GM18868 (cell line): ENCODE data around the gene WDR55.
A peak's percentile ranks its signal among the peaks of the same experiment; 100 is the strongest.
"Not testable (repeated sequence)": the region's sequence is repeated elsewhere in the genome, so short reads cannot be mapped to it uniquely, and the experiment has no call there.

Experiments used
- ATAC-seq: cut with Tn5 transposase; IDR thresholded peaks from one replicate; pipeline ENCODE4 v1.9.1; 2021; ENCODE audit warnings: mild to moderate bottlenecking, moderate library complexity; ENCODE audit not compliant: unreplicated experiment

The WDR55 gene

DNA sequence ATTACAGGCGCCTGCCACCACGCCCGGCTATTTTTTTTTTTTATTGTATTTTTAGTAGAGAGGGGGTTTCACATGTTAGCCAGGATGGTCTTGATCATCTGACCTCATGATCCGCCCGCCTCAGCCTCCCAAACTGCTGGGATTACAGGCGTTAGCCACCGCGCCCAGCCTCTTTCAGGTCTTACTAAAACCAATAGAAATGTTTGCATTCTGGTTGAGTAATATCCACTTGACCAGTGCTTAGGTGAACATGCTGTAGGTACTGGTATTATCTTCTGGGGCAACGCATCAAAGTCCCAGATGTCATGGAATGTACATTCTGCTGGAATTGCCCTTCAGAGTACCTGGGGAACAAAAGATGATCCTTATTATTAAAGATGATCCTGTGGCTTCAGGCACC, 44.1 kb downstream of the WDR55 start:
- ATAC-seq = not testable (repeated sequence)

DNA sequence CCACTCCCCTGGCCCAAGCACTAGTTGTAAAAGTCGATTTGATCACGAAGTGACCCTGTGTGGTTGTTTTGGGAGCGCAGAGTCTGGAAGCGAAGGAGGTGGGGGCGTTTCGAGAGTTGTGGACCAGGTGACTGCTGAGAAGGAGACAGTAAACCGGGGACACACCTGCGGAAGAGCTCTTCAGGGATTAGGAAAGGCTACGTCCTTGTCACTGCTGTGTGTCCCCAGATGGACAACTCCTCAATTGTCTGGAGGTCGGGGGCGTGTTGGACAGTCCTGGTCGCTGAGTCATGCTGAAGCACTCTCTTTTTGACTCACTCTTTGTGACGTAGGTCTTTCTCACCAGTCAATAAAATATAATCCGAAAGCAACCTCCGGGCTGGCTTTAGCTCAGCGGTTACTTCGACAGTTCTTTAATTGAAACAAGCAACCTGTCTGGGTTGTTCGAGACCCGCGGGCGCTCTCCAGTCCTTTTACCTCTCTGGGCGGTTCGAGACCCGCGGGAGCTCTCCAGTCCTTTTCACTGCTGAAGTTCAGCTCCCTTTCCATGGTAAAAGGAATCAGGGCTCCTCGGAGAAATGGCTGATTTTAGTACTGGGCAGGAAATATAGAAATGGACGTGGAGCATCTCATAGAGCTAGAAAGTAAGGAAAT, 46.3 kb downstream of the WDR55 start:
- ATAC-seq = peak; percentile 87

DNA sequence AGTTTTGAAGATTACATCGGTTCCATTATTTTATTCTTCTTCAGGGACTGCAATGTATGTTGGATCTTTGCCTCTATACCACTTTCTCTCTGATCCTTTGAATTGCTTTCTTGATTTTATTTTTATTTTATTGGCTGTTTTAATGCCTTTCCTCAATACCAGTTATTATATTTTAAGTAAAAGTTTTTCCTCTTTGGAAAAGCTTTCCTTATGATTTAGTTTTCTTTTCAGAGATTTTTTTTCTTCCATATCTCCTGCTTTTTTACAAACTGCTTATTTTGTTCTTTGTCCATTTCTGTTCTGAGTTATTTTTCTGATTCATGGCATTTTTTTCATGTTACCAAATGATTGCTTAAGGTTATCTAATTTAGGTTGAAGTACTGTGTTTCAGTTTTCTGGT, 47.1 kb downstream of the WDR55 start:
- no peak for ATAC-seq

DNA sequence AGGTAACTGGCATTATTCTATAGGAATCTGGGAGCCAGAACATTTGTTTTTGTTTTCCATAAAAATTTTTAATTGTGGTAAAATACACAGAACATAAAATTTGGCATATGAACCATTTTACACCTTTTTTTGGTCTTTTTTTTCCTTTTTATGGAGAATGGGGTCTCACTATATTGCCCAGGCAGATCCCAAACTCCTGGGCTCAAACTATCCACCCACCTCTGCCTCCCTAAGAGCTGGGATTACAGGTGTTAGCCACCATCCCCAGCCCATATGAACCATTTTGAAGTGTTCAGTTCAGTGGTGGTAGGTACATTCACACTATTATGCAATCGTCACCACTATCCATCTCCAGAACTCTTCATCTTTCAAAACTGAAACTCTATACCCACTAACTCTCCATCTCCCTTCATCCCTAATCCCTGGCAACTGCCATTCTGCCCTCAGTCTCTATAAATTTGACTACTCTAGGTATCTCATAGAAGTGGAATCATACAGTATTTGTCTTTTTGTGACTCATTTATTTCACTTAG, 48.9 kb downstream of the WDR55 start:
- no peak for ATAC-seq

GRCh38 chr5:140716238-140716637, 51.5 kb downstream of the WDR55 start:
- ATAC-seq = not testable (repeated sequence)

- ATAC-seq = no peak
Observed at GRCh38 chr5:140718266-140718592, 53.5 kb downstream of the WDR55 start.

DNA sequence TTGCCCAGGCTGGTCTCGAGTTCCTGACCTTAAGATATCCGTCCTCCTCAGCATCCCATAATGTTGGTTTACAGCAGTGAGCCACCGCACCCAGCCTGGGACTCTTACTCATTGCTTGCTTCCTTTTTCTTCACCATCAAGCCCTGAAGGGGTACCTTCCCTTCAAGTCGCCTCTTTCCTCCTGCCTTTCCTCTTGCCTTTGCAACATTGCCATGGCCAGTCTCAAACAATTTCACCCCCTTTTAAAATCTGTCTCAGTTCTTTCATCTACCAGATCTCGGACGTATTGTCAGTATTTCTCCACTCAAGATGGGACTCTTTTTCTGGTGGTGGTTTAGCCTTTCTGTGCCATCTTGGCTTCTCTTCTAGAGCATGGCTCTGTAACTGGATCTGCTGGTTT, 56.0 kb downstream of the WDR55 start:
- not testable (repeated sequence) for ATAC-seq

GRCh38 chr5:140721395-140721794, 56.7 kb downstream of the WDR55 start:
- ATAC-seq = not testable (repeated sequence)
